Measurements from ENCODE around the gene WBP11. TPM values are rescaled to one million over a fixed set of nuclear protein-coding genes. Genes with fewer than 3 reads are reported as not detected.
"Not testable (repeated sequence)": the region's sequence is repeated elsewhere in the genome, so short reads cannot be mapped to it uniquely, and the experiment has no call there.

WBP11 gene
- total RNA-seq, 1 donor from 2014 or later: 81.5 TPM

GRCh38 chr12:14774074-14774905 is 29.0 kb downstream of the WBP11 start:
- intact Hi-C loops (cut with micrococcal nuclease): loop anchor here (1.0 to 5.0 kb wide), 8 partner anchors 29 to 1108 kb away; partner anchors contain the start of genes ARHGDIB, ATF7IP, C12orf60 and STRAP

DNA sequence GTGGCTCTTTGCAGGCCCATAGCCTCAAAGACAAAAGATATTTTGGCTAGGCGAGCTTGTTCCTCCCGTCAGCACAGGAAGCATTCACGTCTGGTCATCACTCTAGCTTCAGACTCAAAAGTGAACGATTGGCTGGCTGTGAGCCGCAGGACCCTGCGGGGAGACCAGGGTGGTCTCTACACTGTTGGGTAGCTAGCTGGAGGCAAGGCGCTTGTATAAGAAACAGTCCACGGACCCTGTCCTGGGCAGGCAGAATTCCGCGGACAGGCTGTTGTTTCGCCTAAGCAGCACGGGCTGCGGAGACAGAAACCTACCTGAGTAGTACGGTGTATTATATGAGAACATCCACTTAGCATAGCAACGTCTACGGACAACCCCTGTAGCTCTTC is 29.6 kb downstream of the WBP11 start:
- intact Hi-C loops (cut with micrococcal nuclease): loop anchor here (1.0 to 5.0 kb wide), 8 partner anchors 30 to 1109 kb away; partner anchors contain the start of genes ARHGDIB, ATF7IP, C12orf60 and STRAP

DNA sequence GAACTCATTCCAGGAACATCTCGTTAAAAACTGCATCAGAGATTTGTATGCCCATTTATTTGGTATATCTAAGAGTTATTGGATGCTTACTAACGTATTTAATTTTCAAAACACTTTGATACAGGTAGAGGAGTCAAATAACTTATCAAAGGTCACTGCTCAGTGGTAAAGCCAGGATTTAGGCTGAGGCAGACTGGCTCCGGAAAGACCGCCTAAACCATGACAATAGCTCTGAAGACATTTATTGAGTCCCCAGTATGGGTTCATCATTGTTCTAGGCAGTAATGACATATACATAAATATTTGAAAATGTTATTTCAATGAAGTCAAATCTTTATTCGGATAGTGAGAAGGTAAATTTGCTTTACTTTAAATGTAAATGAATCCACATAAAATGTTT is 30.3 kb downstream of the WBP11 start:
- intact Hi-C loops (cut with micrococcal nuclease): loop anchor here (5.0 kb wide), 3 partner anchors 356 to 1109 kb away; partner anchors contain the start of gene STRAP

DNA sequence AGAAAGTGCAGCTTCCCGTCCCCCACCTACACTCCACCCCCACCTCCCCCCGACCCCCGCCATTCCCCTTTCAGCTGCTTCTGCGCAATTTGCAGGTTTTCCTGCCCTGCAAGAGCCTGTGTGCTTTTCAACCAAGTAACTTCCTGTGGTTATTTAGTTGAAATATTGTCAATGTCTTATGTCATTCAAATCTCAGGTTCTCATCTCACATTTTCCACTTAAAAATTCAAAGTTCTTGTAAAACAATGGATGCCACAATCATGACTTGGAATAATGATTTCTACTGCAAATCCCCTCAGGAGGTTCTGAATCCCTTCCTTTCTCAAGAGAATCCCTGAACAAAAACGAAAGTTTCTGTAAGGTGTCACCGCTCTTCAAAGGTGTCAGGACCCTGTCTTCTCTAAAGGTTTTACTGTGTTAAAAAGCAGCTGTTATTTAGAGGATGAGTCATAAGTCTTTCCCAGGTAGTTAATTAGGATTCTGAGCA is 31.6 kb downstream of the WBP11 start:
- intact Hi-C loops (cut with micrococcal nuclease): loop anchor here (1.0 to 5.0 kb wide), 7 partner anchors 177 to 1111 kb away; partner anchors contain the start of gene STRAP

DNA sequence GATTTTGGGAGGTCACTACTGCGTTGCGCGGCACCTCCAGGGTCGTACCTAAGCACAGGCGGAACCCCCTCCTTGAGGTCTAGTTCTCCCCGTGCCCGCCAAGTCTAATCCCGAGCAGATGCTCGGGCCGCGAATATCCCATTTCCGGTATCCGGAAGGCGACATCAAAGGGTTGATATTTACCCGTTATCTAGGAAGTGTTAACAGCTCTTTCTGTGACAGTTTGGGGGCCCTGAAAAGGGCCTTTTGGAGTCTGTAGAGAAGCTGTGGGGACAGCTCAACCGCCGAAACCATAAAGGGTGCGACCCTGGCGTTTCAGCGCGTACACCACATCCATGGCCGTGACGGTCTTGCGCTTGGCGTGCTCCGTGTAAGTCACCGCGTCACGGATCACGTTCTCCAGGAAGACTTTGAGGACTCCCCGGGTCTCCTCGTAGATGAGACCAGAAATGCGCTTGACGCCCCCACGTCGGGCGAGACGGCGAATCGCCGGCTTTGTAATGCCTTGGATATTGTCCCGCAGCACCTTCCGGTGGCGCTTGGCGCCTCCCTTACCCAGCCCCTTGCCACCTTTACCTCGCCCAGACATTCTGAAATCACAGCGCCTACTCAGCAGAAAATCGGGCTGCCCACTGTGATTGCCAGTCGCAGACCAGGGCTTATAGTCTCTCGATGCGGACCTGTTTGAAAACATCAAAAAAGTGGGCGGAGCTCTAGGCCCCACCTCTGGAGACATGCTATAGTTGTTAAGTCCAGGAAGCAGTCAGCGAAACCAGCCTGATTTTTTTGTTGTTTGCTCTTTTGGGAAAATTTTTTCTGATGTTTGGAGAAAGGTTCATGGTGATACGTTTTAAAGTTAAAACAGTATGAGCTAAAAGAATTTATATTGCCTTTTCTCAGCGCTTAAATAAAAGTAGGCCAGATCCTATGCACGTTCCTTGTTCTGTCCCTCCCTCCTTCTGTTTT is 32.5 kb downstream of the WBP11 start:
- intact Hi-C loops (cut with micrococcal nuclease): loop anchor here (1.0 to 5.0 kb wide), 8 partner anchors 178 to 1112 kb away; partner anchors contain the start of genes ARHGDIB and STRAP

DNA sequence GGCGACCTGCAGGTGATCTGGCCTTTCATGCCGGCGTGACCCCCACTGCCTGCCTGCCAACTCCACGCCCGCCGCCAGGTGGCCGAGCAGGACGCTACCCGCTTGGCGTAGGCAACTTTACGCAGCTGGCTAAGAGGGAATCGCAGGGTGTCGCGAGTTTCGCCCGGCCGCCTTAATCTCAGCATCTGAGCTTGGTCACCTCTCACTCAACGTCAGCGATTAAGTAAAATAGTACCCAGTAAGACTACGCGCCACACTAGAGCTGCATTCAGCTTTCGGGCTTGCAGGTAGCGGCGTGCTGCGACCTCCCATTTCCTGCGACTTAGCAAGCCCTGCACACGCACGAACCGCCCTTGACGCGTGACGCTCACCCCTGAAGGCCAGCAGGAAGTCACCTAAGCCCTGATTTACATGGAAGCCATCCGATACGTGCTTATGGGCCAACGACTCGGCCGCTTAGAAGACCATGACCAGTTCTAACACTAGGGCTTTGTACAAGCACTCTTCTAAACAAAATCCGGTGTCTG is 33.2 kb downstream of the WBP11 start:
- intact Hi-C loops (cut with micrococcal nuclease): loop anchor here (1.0 to 5.0 kb wide), 7 partner anchors 48 to 1112 kb away; partner anchors contain the start of genes ARHGDIB and STRAP

DNA sequence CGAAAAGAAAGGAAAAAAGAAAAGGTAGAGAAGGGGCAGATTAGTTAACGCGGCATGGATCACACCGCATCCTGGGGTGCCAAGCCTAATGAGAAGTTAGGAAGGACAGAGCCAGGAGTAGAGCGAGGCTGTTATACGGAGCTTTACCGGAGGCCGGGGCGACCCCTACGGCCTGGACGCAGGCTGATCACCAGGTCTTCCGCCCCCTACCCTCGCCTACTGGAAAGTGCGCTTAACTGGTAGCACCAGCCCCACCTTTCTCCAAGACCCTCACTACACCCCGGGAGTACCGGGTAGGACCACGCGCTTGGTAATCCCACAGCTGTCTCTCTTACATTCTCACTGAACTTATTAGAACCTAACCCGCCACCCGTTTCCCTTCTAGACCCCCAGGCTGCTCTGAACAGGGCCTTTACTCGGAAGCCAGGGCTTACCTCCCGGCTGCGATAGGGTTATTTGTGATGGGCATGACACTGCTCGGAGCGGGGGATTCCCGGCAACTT is 33.8 kb downstream of the WBP11 start:
- intact Hi-C loops (cut with micrococcal nuclease): loop anchor here (5.0 kb wide), 1 partner anchor 47 kb away; no protein-coding TSS in a partner anchor

DNA sequence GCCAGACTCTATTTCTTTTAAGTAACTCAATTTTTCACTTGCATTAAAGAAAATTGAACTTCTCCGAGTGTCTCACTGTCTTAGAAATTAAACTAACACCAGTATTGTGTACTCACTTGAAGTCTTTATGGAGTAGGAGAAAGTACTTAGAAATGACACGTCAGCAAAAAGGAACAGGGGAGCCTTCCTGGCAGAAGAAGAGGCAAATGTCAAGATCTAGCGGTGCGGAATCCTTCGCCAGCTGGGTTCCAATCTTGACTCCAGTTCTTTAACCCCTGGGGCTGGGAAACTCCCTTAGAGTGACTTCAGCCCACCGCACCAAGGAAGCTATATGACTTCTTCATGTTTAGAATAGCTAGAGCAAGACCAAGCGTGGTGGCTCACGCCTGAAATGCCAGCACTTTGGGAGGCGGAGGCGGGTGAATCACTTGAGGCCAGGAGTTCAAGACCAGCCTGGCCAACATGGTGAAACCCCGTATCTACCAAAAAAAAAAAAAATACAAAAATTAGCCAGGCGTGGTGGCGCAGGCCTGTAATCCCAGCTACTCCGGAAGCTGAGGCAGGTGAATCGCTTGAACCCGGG is 34.4 kb downstream of the WBP11 start:
- intact Hi-C loops (cut with micrococcal nuclease): loop anchor here (5.0 kb wide), 1 partner anchor 47 kb away; no protein-coding TSS in a partner anchor

- intact Hi-C loops (cut with micrococcal nuclease): loop anchor here (5.0 kb wide), 1 partner anchor 45 kb away; no protein-coding TSS in a partner anchor
These were observed 35.7 kb downstream of the WBP11 start for GRCh38 chr12:14767617-14768016.

- intact Hi-C loops (cut with micrococcal nuclease): loop anchor here (5.0 kb wide), 1 partner anchor 44 kb away; no protein-coding TSS in a partner anchor
These were observed 36.5 kb downstream of the WBP11 start for GRCh38 chr12:14766649-14767215.

- intact Hi-C loops (cut with micrococcal nuclease): loop anchor here (5.0 kb wide), 1 partner anchor 44 kb away; no protein-coding TSS in a partner anchor
These were observed 37.3 kb downstream of the WBP11 start for GRCh38 chr12:14766020-14766419.

DNA sequence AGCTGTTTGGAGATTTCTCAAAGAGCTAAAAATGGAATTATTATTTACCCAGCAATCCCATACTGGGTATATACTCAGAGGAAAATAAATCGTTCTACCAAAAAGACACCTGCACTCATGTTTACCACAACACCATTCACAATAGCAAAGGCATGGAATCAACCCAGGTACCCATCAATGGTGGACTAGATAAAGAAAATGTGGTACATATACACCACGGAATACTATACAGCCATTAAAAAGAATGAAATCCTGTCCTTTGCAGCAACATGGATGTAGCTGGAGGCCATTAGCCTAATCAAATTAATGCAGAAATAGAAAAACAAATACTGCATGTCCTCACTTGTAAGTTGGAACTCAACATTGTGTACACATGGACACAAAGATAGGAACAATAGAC is 37.9 kb downstream of the WBP11 start:
- intact Hi-C loops (cut with micrococcal nuclease): loop anchor here (5.0 kb wide), 1 partner anchor 43 kb away; no protein-coding TSS in a partner anchor

- intact Hi-C loops (cut with micrococcal nuclease): not testable (repeated sequence)
These were observed 43.5 kb downstream of the WBP11 start for GRCh38 chr12:14759711-14760280.

DNA sequence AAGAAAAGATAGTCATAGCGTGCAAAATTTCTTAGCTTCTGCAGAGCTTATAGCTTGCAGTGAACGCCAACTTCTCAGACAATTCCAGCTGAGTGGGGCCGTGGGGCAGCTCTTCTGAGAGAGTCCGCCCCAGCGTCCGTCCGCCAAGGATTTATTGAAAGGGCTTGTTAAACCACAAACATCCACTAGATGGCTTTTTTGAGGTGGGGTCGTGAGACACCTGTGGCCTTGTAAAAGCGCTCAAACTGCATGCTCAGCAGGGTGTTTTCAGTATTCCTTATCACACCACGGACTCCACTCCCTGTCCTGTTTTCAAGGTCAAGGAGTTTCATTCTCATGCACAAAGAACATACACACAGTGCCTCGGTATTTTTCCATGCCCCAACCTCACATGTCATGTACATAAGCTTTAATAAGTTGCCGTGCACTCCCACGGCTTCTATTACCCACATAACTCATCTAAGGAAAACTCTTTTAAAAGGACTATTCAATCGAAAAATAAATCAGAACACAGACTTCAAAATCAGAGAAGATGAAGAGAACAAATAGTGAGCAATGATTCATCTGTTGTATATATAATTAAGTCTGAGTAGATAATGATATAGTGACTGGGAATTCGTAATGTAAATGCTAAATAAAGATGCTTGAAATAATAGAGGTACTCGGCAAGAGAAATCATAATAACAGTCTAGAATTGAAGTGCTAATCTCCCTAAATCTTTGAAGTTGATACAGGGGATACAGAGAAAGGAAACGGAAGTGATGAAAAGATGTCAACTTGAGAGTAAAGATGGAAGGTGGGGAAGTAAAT is 46.7 kb downstream of the WBP11 start:
- intact Hi-C loops (cut with micrococcal nuclease): no loop called here

DNA sequence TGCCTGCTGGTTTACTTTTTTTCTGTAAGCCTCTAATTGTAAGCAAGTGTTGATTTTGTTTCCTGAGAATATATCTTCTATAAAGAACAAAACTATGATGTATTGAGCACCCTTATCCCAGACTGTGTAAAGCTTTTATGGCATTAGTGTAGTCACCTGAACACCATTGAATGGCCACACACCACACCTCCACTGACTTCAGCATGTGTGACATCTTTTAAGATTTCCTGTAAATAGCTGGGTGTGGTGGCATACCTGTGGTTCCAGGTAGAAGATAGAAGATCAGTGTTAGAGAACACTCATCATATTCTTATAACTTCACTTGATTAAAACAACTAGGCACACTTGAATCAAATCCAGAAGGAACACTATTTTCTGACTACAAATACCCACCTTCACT is 51.3 kb downstream of the WBP11 start:
- intact Hi-C loops (cut with micrococcal nuclease): no loop called here

- intact Hi-C loops (cut with micrococcal nuclease): no loop called here
These were observed 60.2 kb downstream of the WBP11 start for GRCh38 chr12:14743061-14743460.

DNA sequence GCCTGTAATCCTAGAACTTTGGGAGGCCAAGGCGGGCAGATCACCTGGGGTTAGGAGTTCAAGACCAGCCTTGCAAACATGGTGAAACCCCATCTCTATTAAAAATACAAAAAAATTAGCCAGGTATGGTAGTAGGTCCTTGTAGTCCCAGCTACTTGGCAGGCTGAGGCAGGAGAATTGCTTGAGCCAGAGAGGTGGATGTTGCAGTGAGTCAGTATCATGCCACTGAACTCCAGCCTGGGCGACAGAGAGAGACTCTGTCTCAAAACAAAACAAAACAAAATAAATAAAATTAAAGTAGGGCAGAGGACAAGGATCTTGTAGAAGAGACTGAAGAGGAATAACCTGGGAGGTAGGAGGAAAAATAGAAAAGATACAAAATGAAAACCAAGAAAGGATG is 61.3 kb downstream of the WBP11 start:
- intact Hi-C loops (cut with micrococcal nuclease): no loop called here

DNA sequence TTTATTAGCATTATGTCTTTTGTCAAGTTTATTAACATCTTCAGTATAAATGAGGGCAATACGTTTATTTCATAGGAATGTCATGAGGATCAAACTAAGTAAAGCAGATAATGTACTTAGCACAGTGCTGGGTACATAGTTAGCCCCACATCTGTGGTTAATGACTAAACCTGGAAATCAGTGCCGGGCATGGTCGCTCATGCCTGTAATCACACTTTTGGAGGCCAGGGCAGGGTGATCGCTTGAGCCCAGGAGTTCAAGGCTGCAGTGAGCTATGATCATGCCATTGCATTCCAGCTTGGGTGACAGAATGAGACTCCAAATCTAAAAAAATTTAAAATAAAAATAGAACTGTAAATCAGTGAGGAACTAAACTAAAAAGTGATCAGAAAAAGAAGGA is 62.1 kb downstream of the WBP11 start:
- intact Hi-C loops (cut with micrococcal nuclease): no loop called here

All from T-helper 2 cell treated with Interferon-gamma antibody and Interleukin-4, amounts not matched to agents 100 ng/mL and 5 ng/mL, for 36 hours (primary cell).